ENCODE measurements around the gene NT5C.

GRCh38 chr17:75087182-75087557, 44.4 kb downstream of the NT5C start:
- TF ChIP-seq CTCF (tag by site-specific recombination; IDR thresholded peaks at IDR 0.05) (no peak), REST (tag by site-specific recombination; IDR thresholded peaks at IDR 0.05) (no peak), ZNF157 (tag by site-specific recombination; IDR thresholded peaks at IDR 0.05) (no peak), REPIN1 (tag by site-specific recombination; IDR thresholded peaks at IDR 0.05; ENCODE audit: low read depth) (no peak), ELK4 (IDR thresholded peaks at IDR 0.05; ENCODE audit: borderline replicate concordance, low read depth, low read length) (no peak), ZBTB21 (tag by site-specific recombination; IDR thresholded peaks at IDR 0.05) (no peak), ZNF132 (tag by site-specific recombination; IDR thresholded peaks at IDR 0.05; ENCODE audit: borderline replicate concordance) (no peak), ZNF449 (tag by site-specific recombination; IDR thresholded peaks at IDR 0.05) (no peak), ZNF639 (tag by site-specific recombination; IDR thresholded peaks at IDR 0.05) (no peak), WT1 (tag by site-specific recombination; IDR thresholded peaks at IDR 0.05) (no peak), ZNF558 (tag by site-specific recombination; IDR thresholded peaks at IDR 0.05) (no peak), ZNF121 (tag by site-specific recombination; IDR thresholded peaks at IDR 0.05) (no peak)

Data from HEK293 (cell line).